SK-N-SH (cell line): ENCODE data around the gene PIP5K1C. TPM values are rescaled to one million over a fixed set of nuclear protein-coding genes. Genes with fewer than 3 reads are reported as not detected.
A peak's percentile ranks its signal among the peaks of the same experiment; 100 is the strongest.

Experiments used
- CTCF ChIA-PET: fragments of 300-600, 350-600 bp; formaldehyde crosslinking; extraction: SDS; loops from one replicate; lab custom pipeline; 2021; lab: Yijun Ruan, JAX
- POLR2A ChIA-PET: fragments of 350-600 bp; sonication (Branson Sonifier 250); formaldehyde crosslinking; extraction: SDS; loops from one replicate; lab custom pipeline; 2020; ENCODE audit warnings: antibody characterized with exemption, inconsistent platforms; lab: Yijun Ruan, JAX
- DNase-seq: peaks from one replicate; pipeline ENCODE4 v3.0.0; 2012
- H2AFZ ChIP-seq: fragments of 200-600 bp; sonication (generic); 2 replicates; pipeline ENCODE4 v1.8.1; 2016; ENCODE audit warnings: antibody characterized with exemption, mild to moderate bottlenecking, low read depth
- H3F3A ChIP-seq: fragments of 200-600 bp; sonication (generic); replicated peaks from 2 replicates; pipeline ENCODE3; 2016; ENCODE audit warnings: antibody characterized with exemption, mild to moderate bottlenecking; ENCODE audit not compliant: insufficient read depth
- H3K27ac ChIP-seq, 2 experiments: fragments of 200-500 bp in 1 of 2; fragments of 200-600 bp in 1 of 2; sonication (Bioruptor generic) in 1 of 2; sonication (generic), shearing (Covaris generic) in 1 of 2; 2 replicates each; pipeline versions ENCODE4 v1.5.1 to v1.6.1; 2014 to 2016; ENCODE audit warnings: low read depth in 2 of 2, inconsistent platforms in 1 of 2, low read length in 1 of 2, mild to moderate bottlenecking in 1 of 2, mixed read lengths in 1 of 2
- H3K27me3 ChIP-seq: fragments of 200-600 bp; sonication (generic), shearing (Covaris generic); 2 replicates; pipeline ENCODE4 v1.6.1; 2016; ENCODE audit warnings: mixed run types; ENCODE audit not compliant: insufficient read depth
- H3K36me3 ChIP-seq, 2 experiments: fragments of 200-500 bp in 1 of 2; fragments of 200-600 bp in 1 of 2; sonication (Bioruptor generic) in 1 of 2; sonication (generic) in 1 of 2; replicated peaks in 1 of 2; 2 replicates each; pipeline versions ENCODE3 to v1.5.1; 2014 to 2016; ENCODE audit warnings: low read length in 1 of 2, mild to moderate bottlenecking in 1 of 2; ENCODE audit not compliant: insufficient read depth in 2 of 2, control insufficient read depth in 1 of 2
- H3K4me1 ChIP-seq, 2 experiments: fragments of 200-500 bp in 1 of 2; fragments of 200-600 bp in 1 of 2; sonication (Bioruptor generic) in 1 of 2; sonication (generic), shearing (Covaris generic) in 1 of 2; 2 replicates each; pipeline versions ENCODE4 v1.5.1 to v1.6.1; 2014 to 2016; ENCODE audit warnings: low read depth in 1 of 2, low read length in 1 of 2, mixed run types in 1 of 2; ENCODE audit not compliant: insufficient read depth in 2 of 2, control insufficient read depth in 1 of 2
- H3K4me2 ChIP-seq: fragments of 200-600 bp; sonication (generic), shearing (Covaris generic); 2 replicates; pipeline ENCODE4 v1.6.1; 2017; ENCODE audit warnings: mixed run types
- H3K4me3 ChIP-seq, 2 experiments: fragments of 200-500 bp in 1 of 2; fragments of 200-600 bp in 1 of 2; sonication (Bioruptor generic) in 1 of 2; sonication (generic), shearing (Covaris generic) in 1 of 2; 2 replicates each; pipeline versions ENCODE4 v1.5.1 to v1.8.1; 2014 to 2016; ENCODE audit warnings: low read depth in 2 of 2, inconsistent platforms in 1 of 2, low read length in 1 of 2, mild to moderate bottlenecking in 1 of 2, mixed read lengths in 1 of 2, moderate library complexity in 1 of 2
- H3K79me2 ChIP-seq: fragments of 200-600 bp; sonication (generic); 2 replicates; pipeline ENCODE4 v1.8.1; 2017; ENCODE audit warnings: mild to moderate bottlenecking; ENCODE audit not compliant: insufficient read depth
- H3K9ac ChIP-seq: fragments of 200-600 bp; sonication (generic); 2 replicates; pipeline ENCODE4 v1.6.1; 2017; ENCODE audit warnings: mixed run types
- H3K9me2 ChIP-seq: fragments of 200-600 bp; sonication (generic); 2 replicates; pipeline ENCODE4 v1.6.1; 2017; ENCODE audit warnings: mixed run types
- H3K9me3 ChIP-seq: fragments of 200-600 bp; sonication (generic); 2 replicates; pipeline ENCODE4 v1.6.1; 2017; ENCODE audit warnings: mixed run types, mild to moderate bottlenecking, moderate library complexity
- H4K20me1 ChIP-seq: fragments of 200-600 bp; sonication (generic); 2 replicates; pipeline ENCODE4 v1.6.1; 2017; ENCODE audit warnings: mild to moderate bottlenecking, mixed run types; ENCODE audit not compliant: insufficient read depth
- CHD2 ChIP-seq: fragments of 150-350 bp; IDR thresholded peaks from 2 replicates; pipeline ENCODE4 v1.6.1; 2018; ENCODE audit warnings: low read length; ENCODE audit not compliant: partially characterized antibody
- ELF1 ChIP-seq: IDR thresholded peaks from 2 replicates; pipeline ENCODE4 v1.4.0; 2012
- FOSL2 ChIP-seq: IDR thresholded peaks from 2 replicates; pipeline ENCODE4 v1.4.0; 2012; ENCODE audit warnings: low read depth, mild to moderate bottlenecking, moderate library complexity, borderline replicate concordance
- FOXJ3 ChIP-seq: sonication (generic); formaldehyde crosslinking; IDR thresholded peaks from 2 replicates; pipeline ENCODE4 v1.5.1; 2020; ENCODE audit warnings: mild to moderate bottlenecking, missing genetic modification reagents
- GATA2 ChIP-seq: sonication (generic); formaldehyde crosslinking; IDR thresholded peaks from 2 replicates; pipeline ENCODE4 v1.5.0; 2020; ENCODE audit warnings: mild to moderate bottlenecking, missing genetic modification reagents
- JUND ChIP-seq: IDR thresholded peaks from 2 replicates; pipeline ENCODE4 v1.4.0; 2012
- MAX ChIP-seq: IDR thresholded peaks from 2 replicates; pipeline ENCODE4 v1.4.0; 2012; ENCODE audit warnings: low read depth
- MEF2A ChIP-seq: IDR thresholded peaks from 2 replicates; pipeline ENCODE4 v1.4.0; 2012; ENCODE audit warnings: low read depth, borderline replicate concordance
- MXI1 ChIP-seq: IDR thresholded peaks from 2 replicates; pipeline ENCODE4 v1.6.1; 2012; ENCODE audit warnings: mild to moderate bottlenecking, low read depth, low read length, improper control_type of control experiment
- NRF1 ChIP-seq: IDR thresholded peaks from 2 replicates; pipeline ENCODE4 v1.6.1; 2012; ENCODE audit warnings: low read depth, mild to moderate bottlenecking, low read length
- PBX3 ChIP-seq: IDR thresholded peaks from 2 replicates; pipeline ENCODE4; 2012
- POLR2AphosphoS5 ChIP-seq: IDR thresholded peaks from 2 replicates; pipeline ENCODE4 v1.6.1; 2012; ENCODE audit warnings: low read depth, low read length
- RAD21 ChIP-seq: IDR thresholded peaks from 2 replicates; pipeline ENCODE4 v1.6.1; 2012; ENCODE audit warnings: mild to moderate bottlenecking, low read length
- RCOR1 ChIP-seq: fragments of 150-350 bp; IDR thresholded peaks from 2 replicates; pipeline ENCODE4 v1.6.1; 2017; ENCODE audit warnings: antibody characterized with exemption, low read length
- REST ChIP-seq: IDR thresholded peaks from 2 replicates; pipeline ENCODE4 v1.6.1; 2012; ENCODE audit warnings: mild to moderate bottlenecking, low read depth, low read length, moderate library complexity
- RFX5 ChIP-seq: IDR thresholded peaks from 2 replicates; pipeline ENCODE4 v1.6.1; 2012; ENCODE audit warnings: mild to moderate bottlenecking, improper control_type of control experiment, low read length
- RXRA ChIP-seq: IDR thresholded peaks from 2 replicates; pipeline ENCODE4 v1.4.0; 2012; ENCODE audit warnings: low read depth, mild to moderate bottlenecking, borderline replicate concordance
- SIN3A ChIP-seq: IDR thresholded peaks from 2 replicates; pipeline ENCODE4 v1.6.1; 2012; ENCODE audit warnings: low read depth, mild to moderate bottlenecking, low read length, moderate library complexity, borderline replicate concordance
- SMC3 ChIP-seq: IDR thresholded peaks from 2 replicates; pipeline ENCODE4 v1.6.1; 2012; ENCODE audit warnings: low read depth, low read length, improper control_type of control experiment
- TAF1 ChIP-seq: IDR thresholded peaks from 2 replicates; pipeline ENCODE4 v1.6.1; 2012; ENCODE audit warnings: low read depth, mild to moderate bottlenecking, low read length, moderate library complexity, borderline replicate concordance
- TCF12 ChIP-seq: IDR thresholded peaks from 2 replicates; pipeline ENCODE4 v1.4.0; 2012
- TEAD4 ChIP-seq: IDR thresholded peaks from 2 replicates; pipeline ENCODE4 v1.4.0; 2012; ENCODE audit warnings: mild to moderate bottlenecking, borderline replicate concordance; ENCODE audit not compliant: insufficient read depth
- USF2 ChIP-seq: fragments of 150-350 bp; IDR thresholded peaks from 2 replicates; pipeline ENCODE4 v1.6.1; 2017; ENCODE audit warnings: antibody characterized with exemption, low read length, low read depth, borderline replicate concordance
- YY1 ChIP-seq: IDR thresholded peaks from 2 replicates; pipeline ENCODE4 v1.4.0; 2012; ENCODE audit warnings: low read depth, mild to moderate bottlenecking
- WGBS: methylation state at CpG from one replicate; pipeline ENCODE4 v1.1.6; 2017; ENCODE audit warnings: low lambda C conversion rate; 5-methylcytosine and 5-hydroxymethylcytosine counted together
- polyA plus RNA-seq, 3 experiments: library from polyadenylated mRNA; depleted of rRNA; stranded (reverse); fragments of >200 nt; gene quantifications; 2 replicates each; pipeline ENCODE4 v1.2.3, GENCODE V29; 2012

Gene PIP5K1C
- polyA plus RNA-seq, 1 of the 3 experiments (the other 2 are of a cell fraction): 12.3 TPM

- peak; percentile 59 for DNase-seq
- no peaks in the 10 kb centered on the region for H3K27me3 ChIP-seq
- no peaks in the 10 kb centered on the region for H3F3A ChIP-seq
- peak overlapping the region; percentile 60; the same call in 1 of the 2 replicates for H3K4me2 ChIP-seq
- H3K9me2 ChIP-seq: no peaks in the 10 kb centered on the region
- ChIA-PET CTCF (interaction anchor here (1.0 to 1.4 kb wide), 4 partner anchors 10 to 69 kb away, joined by 3 to 6 read pairs (median 4); no protein-coding TSS in a partner anchor), POLR2A (no interaction called here)
- no peaks in the 10 kb centered on the region for H3K9me3 ChIP-seq
- H3K4me1 ChIP-seq: peaks cover 0 to 6% of the 10 kb centered on the region in 2 experiments; a peak in 1 of 4 replicates
- TF ChIP-seq MAX: peak; percentile 82
- TF ChIP-seq TCF12: peak; percentile 95
- TF ChIP-seq PBX3: peak; percentile 64
- TF ChIP-seq JUND: peak; percentile 92
- TF ChIP-seq POLR2AphosphoS5: peak; percentile 57; the same call in 1 of the 2 replicates
- no peak for TF ChIP-seq RFX5
- TF ChIP-seq FOXJ3 (CRISPR knock-in tag): no peak
- TF ChIP-seq CHD2: no peak
- TF ChIP-seq TAF1: no peak
- TF ChIP-seq TEAD4: no peak
- no peak; the same call in 1 of the 2 replicates for TF ChIP-seq RXRA
- TF ChIP-seq NRF1: no peak
- TF ChIP-seq REST: 0 out of 2 replicates have a peak, but pooled peaks have one; percentile 9
- TF ChIP-seq RAD21: no peak
- TF ChIP-seq USF2: no peak
- TF ChIP-seq RCOR1: no peak
- no peak for TF ChIP-seq GATA2 (CRISPR knock-in tag)
- peak; percentile 36; the same call in 1 of the 2 replicates for TF ChIP-seq ELF1
- no peak for TF ChIP-seq MXI1
- no peak for TF ChIP-seq SMC3
- no peak for TF ChIP-seq SIN3A
- peak; percentile 94 for TF ChIP-seq FOSL2
- no peak; the same call in 1 of the 2 replicates for TF ChIP-seq YY1
- no peak for TF ChIP-seq MEF2A
- peaks cover 6 to 21% of the 10 kb centered on the region in 2 experiments for H3K36me3 ChIP-seq
- H4K20me1 ChIP-seq: no peaks in the 10 kb centered on the region
- no peak overlapping the region for H3K4me3 ChIP-seq
- peak overlapping the region in 1 of 2 experiments; percentile 83; a peak in 2 of 4 replicates for H3K27ac ChIP-seq
- H2AFZ ChIP-seq: no peak overlapping the region
- H3K79me2 ChIP-seq: no peaks in the 10 kb centered on the region
- H3K9ac ChIP-seq: peak overlapping the region; percentile 77
- WGBS: 63% methylated on average over 19 of the region's 25 CpGs
Observed at GRCh38 chr19:3655402-3656072, 44.7 kb downstream of the PIP5K1C start.
